ENCODE measurements around the gene ACADSB. TPM values are rescaled to one million over a fixed set of nuclear protein-coding genes. Genes with fewer than 3 reads are reported as not detected.

Gene ACADSB
- total RNA-seq, 1 experiment from 2014 or later = 2.9 TPM

DNA sequence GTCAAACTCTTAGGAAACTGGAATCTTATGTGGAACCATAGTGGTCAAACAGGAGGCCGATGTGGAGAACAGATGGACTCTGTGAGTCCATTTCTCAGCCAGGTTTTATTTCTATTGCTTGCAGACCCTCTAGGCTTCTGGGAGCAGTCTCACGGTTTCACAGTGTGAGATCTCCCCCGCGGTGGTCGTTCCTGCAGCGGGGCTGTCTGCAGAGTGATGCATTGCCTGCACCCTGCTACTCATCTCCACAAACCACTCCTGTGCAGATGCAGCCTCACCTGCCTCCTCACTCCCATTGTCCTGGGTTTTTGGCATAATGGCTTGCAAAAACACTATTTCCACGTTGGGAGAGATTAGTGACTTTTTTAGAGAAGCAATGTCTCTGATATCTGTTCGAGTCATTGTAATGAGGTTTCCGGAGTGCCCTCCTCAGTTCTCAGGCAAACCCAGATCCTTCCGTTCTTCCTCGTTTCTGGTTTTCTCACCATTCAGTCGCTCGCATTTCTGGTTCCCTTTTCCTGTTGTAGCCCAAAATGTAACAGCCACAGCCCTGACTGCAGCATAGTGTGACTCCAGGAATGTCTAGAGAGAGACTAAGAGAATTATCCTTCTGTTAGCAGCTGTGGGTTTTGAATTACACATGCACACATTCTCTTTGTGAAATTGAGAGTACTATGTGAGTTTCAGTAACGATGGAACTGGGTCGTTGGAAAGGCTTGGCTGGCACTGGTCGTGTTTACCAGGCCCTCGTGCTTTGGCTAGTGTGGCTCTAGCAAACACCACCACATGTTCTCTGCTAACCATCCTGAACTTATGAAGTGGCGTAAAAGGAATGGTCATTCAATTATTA, 30.2 kb downstream of the ACADSB start:
- no peak for DNase-seq (ENCODE audit: low read depth)

GRCh38 chr10:123039632-123039930, 30.8 kb downstream of the ACADSB start:
- DNase-seq (ENCODE audit: low read depth) = no peak

DNA sequence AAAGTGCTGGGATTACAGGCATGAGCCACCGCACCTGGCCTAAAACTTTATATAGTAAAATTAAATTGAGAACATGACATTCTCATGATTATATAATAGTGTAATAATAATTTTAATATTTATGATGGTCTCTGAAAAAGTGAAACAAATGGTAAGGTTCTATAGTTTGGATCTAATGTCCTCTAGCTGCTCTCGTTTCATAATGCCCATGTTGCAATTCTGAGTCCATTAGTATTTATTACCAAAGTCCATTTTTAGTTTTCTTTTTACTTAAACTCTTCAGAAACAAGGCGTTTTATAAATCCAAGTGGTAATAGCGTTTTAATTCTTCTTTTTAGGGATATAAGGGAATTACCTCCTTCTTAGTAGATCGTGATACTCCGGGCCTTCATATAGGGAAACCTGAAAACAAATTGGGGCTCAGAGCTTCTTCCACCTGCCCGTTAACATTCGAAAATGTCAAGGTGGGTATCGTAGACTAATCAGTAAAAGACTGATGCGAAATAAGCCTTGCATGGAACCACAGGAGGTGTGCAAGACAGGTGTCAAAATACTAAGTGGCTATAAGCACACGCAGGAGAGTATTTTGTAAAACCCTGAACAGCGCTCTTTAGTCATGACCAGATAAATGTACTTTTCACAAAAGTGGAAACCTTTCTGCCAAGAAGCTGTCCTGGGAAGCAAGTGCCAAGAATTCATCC, 34.1 kb downstream of the ACADSB start:
- no peak for DNase-seq (ENCODE audit: low read depth)

GRCh38 chr10:123043409-123043925, 34.7 kb downstream of the ACADSB start:
- peak; percentile 59 for DNase-seq (ENCODE audit: low read depth)

DNA sequence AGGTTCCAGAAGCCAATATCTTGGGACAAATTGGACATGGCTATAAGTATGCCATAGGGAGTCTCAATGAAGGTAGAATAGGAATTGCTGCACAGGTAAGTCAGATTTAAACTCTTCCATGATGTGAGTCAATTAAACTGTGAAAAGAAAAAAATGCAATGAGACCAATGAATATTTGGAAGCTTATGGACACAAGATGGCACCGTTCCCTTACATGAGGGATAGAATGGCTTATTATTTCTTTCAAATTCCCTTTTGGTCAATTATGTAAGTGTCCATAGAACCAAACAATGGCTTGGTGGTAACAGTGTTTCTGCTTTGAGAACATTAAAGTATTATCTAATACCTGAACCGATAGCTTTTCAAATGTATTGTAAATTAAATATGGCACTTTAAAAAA, 35.6 kb downstream of the ACADSB start:
- DNase-seq (ENCODE audit: low read depth) = no peak

DNA sequence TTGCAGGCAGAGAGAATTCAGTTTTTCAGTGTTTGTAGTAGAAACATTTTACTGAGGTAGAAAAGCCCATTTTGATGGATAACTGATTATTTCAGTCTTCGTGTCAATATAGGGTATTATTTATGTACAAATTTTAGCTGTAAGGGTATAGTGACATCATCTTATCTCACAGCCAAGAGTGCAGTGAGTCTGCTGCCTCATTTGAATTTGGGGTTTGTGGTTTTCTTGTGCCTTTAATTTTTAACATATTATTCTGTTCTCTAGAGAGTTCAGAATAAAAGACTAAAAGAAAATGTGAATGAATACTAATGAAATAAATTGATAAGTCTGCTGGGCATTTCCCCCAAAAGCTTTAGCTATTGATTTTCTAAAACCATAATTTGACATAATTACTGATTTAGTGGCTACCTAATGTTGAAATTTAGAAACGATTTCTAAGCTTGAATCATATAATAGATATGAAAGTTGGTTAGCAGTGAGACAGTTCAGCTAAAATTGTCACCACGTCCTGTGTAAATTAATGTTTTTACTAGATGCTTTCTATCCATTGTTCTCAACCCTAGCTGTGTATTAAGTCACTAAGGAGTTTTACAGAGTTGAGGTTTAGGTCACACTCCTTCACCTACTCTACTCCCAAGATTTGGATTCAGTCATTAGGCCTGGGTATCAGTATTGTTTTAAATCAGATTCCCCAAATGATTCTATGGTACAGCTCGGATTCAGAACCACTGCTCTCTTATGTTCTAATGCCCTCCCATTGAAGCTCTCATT, 37.3 kb downstream of the ACADSB start:
- DNase-seq (ENCODE audit: low read depth) = no peak

DNA sequence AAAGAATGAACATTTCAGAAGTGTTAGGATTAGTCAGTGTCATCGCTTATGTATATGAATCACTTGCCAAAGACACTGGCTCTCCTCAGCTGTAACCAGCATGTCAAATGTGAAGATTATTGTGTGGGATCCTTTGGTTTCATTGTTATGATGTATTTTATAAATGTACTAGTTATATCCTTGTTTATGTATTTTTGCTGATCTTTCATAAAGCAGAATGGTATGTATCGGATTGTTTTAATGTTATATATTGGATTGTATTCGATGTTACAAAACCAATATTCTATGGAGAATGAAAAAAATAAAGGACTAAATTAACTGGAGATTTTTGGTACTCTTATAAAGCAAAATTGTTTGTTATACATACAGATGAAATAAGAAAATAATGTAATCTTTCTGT, 49.2 kb downstream of the ACADSB start:
- no peak for DNase-seq (ENCODE audit: low read depth)

DNA sequence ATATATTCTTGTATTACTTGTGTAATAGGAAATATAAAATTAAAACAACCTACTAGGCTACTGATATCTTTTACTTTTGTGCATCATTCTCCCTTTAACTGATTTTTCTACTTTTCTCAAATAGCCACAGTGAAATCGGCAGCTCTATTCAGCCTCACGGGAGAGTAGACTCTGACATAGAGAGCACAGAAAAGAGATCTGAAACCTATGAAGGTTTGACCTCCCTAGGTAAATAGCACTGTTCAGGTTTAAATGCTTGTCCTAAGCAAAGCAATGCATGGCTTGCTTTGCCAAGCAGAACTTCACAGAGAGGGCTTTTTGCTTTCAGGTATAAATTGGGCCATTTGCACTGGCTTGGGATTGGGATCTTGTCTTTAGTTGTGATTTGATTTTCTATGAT, 53.1 kb downstream of the ACADSB start:
- DNase-seq (ENCODE audit: low read depth) = no peak

DNA sequence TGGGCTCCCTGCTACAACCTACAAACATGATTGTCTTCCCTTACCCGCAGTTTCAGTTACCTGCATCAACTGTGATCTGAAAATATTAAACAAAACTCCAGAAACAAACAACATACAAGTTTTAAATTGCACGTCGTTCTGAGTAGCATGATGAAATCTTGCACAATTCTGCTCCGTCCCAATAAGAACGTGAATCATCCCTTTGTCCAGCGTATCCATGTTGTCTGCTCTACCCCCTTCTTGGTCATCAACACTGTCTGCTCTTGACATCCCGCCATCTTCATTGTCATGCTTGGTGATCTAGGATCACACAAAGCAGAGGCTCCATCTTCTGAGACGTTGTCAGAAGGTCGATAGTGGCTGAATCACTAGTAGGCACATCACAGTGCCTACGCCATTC, 53.9 kb downstream of the ACADSB start:
- no peak for DNase-seq (ENCODE audit: low read depth)

DNA sequence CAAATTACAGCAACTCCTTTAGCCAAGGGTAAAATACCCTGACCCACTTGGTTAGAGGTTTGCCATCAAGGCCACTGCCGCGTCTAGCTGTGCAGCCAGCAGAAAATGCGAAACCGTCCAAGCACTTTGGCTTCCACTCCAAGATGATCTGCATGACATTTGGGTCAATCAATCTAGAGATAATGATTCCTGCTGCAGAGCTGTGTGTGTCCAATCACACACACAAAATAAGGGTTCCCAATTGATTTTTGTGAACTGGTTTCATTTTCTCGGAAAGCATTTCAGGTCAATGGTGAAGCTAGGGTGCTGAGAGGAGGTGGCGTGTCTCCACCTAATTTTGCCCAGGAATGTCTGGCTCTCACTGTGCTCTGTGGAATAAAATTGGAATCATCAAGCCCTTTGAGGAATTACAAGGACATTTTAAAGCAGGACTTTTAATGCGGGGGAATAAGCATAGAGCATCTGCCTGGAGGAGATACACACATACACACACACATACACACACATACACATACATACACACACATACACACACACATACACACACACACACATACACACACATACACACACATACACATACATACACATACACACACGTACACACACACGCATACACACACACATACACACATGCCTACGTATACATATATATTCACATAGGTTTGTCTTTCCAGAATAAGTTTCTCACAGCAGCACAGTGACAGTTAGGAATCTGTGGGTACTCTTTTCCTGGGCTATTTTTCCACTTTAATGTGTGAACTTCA, 59.5 kb downstream of the ACADSB start:
- DNase-seq (ENCODE audit: low read depth) = no peak

GRCh38 chr10:123069246-123069986, 60.6 kb downstream of the ACADSB start:
- DNase-seq (ENCODE audit: low read depth) = no peak

DNA sequence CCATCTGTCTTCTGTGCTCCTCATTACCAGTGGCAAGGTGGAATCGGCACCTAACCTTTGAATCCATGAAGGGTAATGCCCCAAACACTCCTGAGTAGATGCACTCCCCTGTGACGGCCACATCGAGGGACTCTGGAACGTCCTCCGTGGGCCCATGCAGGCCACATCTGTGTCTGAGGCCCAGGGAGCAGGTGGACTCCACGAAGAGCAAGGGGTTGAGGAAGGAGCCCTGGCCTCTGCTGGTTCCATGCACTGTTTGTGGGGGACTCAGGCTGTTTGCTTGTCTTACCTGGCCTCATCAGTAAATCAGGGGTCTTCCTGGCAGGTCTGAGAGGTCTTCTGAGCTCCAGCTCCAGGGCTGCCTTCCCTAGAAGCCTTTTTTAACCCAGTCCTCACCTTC, 64.4 kb downstream of the ACADSB start:
- no peak for DNase-seq (ENCODE audit: low read depth)

GRCh38 chr10:123074215-123074614, 65.4 kb downstream of the ACADSB start:
- no peak for DNase-seq (ENCODE audit: low read depth)

DNA sequence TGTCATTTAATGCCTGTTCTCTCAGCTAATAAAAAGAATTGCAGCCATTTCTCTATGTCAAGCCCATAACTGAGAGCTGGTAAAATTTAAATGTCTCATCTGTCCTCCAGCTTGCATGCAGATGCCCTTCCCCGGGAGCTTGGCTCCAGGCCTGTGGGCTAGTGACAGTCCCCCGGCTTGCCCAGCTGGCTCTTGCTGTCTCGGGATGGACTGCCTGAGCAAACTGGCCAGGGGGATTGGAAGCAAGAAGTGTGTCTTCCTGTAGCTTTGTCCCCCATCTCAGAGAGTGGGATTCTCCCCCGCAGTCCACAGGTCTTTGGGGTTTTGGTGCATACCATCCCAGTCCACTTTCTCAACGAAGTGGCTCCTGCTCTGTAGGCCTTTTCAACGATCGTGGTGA, 73.1 kb downstream of the ACADSB start:
- no peak for DNase-seq (ENCODE audit: low read depth)

DNA sequence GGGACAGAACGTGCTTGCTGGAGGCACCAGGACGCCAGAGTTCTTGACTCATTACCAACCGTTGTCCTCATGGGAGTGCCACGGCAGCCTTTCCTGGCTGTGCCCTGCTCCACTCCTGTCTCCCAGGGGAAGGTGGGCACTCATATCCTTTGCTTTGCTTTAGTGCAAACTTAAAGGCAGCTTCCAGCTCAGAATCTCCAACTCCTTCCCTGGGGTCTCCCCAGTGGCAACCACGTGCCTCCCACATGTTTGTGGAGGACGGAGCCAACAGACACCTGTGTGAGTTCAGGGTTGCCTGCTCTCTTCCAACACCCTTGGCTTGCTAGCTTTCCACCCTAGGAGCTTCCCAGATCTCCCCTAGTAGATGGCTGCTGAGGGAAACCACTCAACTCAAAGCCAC, 75.0 kb downstream of the ACADSB start:
- DNase-seq (ENCODE audit: low read depth) = no peak

DNA sequence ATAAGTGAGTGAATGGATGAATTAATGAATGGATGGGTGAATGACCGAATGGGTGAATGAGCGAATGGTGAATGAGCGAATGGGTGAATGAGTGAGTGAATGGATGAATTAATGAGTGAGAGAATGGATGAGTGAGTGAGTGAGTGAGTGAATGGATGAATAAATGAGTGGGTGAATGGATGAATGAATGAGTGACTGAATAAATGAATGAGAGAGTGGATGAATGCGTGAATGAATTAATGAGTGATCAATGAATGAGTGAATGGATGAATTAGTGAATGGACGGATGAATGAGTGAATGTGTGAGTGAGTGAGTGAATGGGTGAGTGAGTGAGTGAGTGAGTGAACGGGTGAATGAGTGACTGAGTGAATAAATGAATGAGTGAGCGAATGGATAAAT, 77.5 kb downstream of the ACADSB start:
- DNase-seq (ENCODE audit: low read depth) = no peak

DNA sequence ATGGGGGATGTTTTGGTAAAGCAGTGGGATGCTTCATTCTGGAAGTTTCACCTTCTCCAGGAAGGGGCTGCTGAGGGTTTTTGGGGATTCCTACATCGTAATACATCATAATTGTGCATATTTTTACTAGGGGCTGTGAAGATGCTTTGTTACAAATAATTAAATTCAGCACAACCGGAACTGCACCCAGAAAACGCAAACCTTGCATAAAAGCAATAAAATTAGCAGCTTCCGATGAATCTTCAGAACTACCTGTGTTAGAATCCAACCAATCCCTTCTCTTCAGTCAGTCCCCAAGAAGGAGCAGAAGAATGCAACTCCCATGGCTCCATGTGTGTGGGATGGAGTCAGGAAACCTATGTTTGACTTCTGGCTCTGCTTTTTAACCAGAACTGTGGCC, 78.5 kb downstream of the ACADSB start:
- DNase-seq (ENCODE audit: low read depth) = no peak

DNA sequence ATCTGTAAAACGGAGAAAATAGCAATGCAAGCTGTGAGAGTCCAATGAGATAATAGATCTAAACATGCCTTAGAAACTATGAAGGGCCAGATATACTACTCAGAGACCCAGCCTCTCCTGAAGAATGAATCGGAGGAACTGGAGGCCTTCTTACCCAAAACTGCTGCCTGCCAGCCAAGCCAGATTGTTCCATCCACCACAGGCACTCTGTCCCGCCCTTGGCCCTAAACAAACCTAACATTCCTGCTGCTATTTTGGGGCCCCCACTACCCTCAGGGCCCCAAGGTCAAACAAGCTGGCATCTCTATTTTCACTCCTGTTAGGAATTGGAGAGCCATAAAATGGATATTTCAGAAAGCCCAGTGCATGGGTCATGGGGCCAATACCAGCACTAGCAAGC, 79.0 kb downstream of the ACADSB start:
- no peak for DNase-seq (ENCODE audit: low read depth)

DNA sequence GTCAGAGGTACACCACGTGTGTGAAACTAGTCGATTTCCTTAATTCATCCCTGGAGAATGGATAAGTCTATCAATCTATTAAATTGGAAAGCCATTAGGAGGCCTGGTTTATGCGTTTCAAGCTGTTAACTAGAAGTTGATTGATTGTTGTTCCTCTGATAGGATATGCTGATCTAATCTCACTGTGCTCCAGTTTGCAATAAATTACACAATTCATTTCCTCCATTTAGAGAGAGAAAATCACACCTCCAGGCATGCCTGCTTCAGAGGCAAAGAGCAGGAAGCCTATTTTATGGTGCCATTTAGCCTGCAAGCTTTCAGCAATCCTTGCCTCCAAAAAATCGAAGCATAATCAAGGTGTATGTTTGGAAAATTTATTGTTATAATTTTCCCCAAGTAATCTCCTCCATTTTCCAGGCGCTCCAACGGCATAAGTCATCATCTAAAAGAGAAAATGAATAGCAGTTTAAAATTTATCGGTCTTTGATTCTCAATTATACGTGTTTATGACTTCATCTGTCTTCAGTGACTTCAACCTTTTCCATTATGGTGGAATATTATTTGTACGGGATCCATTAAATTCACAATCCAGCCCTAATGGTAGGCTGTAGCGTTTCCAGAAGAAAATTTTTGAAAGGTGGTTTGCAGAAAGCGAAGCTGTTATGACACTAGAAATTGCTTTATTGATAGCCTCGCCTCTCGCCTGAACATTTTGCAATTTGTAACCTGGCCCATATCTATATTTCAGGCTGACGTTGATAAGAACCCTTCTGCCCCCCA, 84.0 kb downstream of the ACADSB start:
- DNase-seq (ENCODE audit: low read depth) = no peak

DNA sequence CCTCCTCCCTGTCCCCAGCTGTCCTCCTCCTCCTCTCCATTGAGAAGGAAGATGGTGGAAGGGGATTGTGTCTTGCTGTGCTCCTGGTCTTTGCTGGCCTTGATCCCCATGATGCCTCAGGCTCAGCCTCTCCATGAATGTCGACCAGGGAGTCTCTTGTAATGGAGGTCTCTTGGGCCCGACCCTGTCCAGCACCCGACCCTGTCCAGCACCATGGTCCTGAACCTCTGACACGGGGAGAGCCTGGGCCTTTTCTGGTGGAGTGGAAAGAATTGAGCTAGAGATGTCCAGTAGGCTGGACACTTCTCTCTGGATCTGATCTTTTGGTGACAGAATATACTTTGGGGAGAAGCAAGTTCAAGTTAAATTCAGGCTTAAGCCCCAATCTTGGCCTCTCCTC, 84.7 kb downstream of the ACADSB start:
- no peak for DNase-seq (ENCODE audit: low read depth)
